ENCODE results near the gene FAM149B1.

FAM149B1 gene

DNA sequence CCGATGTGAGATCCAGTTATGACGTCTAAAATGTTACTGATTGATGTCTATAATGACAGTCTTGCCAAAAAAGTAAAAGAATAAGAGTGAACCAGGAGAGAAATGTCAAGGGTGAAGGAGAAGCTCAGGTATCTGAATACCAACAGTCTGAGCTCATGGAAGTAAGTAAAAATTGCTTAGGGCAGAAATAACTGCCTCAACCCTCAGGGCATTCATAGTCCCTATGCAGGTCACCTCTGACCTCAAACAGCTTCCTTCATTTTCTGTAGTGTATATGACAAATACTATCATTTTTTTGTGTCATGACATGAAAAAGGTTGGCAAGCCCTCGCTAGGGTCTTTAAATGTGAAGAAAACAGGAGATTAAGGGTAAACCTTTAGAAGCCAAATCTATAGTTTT, 125.5 kb downstream of the FAM149B1 start:
- H3K79me2 ChIP-seq (ENCODE audit: insufficient read depth, low read length) = no peaks in the 10 kb centered on the region
- no peak overlapping the region for H2AFZ ChIP-seq (ENCODE audit: low read length)
- no peak overlapping the region for H3K4me3 ChIP-seq (ENCODE audit: low read length, poor library complexity, severe bottlenecking)
- H3F3A ChIP-seq (ENCODE audit: low read depth) = no peaks in the 10 kb centered on the region
- no peak overlapping the region for H3K9ac ChIP-seq (ENCODE audit: low read depth, low read length, poor library complexity, severe bottlenecking)
- no peaks in the 10 kb centered on the region for H3K9me3 ChIP-seq (ENCODE audit: insufficient read depth, low read depth, low read length)
- TF ChIP-seq, protein P1, sequence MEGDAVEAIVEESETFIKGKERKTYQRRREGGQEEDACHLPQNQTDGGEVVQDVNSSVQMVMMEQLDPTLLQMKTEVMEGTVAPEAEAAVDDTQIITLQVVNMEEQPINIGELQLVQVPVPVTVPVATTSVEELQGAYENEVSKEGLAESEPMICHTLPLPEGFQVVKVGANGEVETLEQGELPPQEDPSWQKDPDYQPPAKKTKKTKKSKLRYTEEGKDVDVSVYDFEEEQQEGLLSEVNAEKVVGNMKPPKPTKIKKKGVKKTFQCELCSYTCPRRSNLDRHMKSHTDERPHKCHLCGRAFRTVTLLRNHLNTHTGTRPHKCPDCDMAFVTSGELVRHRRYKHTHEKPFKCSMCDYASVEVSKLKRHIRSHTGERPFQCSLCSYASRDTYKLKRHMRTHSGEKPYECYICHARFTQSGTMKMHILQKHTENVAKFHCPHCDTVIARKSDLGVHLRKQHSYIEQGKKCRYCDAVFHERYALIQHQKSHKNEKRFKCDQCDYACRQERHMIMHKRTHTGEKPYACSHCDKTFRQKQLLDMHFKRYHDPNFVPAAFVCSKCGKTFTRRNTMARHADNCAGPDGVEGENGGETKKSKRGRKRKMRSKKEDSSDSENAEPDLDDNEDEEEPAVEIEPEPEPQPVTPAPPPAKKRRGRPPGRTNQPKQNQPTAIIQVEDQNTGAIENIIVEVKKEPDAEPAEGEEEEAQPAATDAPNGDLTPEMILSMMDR (conservative IDR thresholded peaks at IDR 0.05; ENCODE audit: low read length) = no peak
- no peak for TF ChIP-seq EZH2phosphoT487 (IDR thresholded peaks at IDR 0.05; ENCODE audit: borderline replicate concordance)
- no peak overlapping the region for H3K4me2 ChIP-seq (ENCODE audit: low read depth, low read length, poor library complexity, severe bottlenecking)
- H3K36me3 ChIP-seq (ENCODE audit: insufficient read depth, low read length) = no peaks in the 10 kb centered on the region
- no peaks in the 10 kb centered on the region for H3K27me3 ChIP-seq (ENCODE audit: insufficient read depth, low read length, poor library complexity, severe bottlenecking)
- no peaks in the 10 kb centered on the region for H3K4me1 ChIP-seq (ENCODE audit: insufficient read depth, low read length, poor library complexity, severe bottlenecking)
- no peaks in the 10 kb centered on the region for H3K9me2 ChIP-seq (replicated peaks; ENCODE audit: low read depth, low read length)
- H4K20me1 ChIP-seq (ENCODE audit: insufficient read depth, low read length, poor library complexity, severe bottlenecking) = no peaks in the 10 kb centered on the region
